GM18868 (cell line): ENCODE measurements around the gene CDYL.

Experiments
- ATAC-seq: cut with Tn5 transposase; IDR thresholded peaks from one replicate; pipeline ENCODE4 v1.9.1; 2021; ENCODE audit warnings: mild to moderate bottlenecking, moderate library complexity; ENCODE audit not compliant: unreplicated experiment

Gene CDYL

GRCh38 chr6:4904461-4905025, 128.3 kb downstream of the CDYL start:
- ATAC-seq = no peak

GRCh38 chr6:4905826-4906225, 129.6 kb downstream of the CDYL start:
- no peak for ATAC-seq

GRCh38 chr6:4906293-4907276, 130.4 kb downstream of the CDYL start:
- peak; percentile 54 for ATAC-seq

DNA sequence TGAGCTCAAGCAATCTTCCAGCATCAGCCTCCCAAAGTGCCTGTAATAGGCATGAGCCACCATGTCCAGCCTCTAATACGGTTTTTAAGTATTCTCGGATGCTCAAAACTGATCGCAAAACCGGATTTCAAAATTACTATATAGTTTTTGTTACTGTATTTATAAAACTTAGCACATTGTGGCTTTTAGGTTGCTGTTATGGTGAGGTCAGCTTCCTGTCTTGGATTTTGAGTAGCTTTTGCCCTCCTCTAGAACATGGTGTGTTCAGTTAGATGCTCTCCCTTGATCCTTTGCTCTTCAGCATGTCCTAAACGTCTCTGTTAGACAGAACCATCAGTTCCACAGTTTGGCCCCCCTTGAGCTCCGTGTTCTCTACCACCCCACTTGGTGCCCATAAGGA, 131.4 kb downstream of the CDYL start:
- no peak for ATAC-seq

GRCh38 chr6:4908062-4908461, 131.9 kb downstream of the CDYL start:
- ATAC-seq = no peak

DNA sequence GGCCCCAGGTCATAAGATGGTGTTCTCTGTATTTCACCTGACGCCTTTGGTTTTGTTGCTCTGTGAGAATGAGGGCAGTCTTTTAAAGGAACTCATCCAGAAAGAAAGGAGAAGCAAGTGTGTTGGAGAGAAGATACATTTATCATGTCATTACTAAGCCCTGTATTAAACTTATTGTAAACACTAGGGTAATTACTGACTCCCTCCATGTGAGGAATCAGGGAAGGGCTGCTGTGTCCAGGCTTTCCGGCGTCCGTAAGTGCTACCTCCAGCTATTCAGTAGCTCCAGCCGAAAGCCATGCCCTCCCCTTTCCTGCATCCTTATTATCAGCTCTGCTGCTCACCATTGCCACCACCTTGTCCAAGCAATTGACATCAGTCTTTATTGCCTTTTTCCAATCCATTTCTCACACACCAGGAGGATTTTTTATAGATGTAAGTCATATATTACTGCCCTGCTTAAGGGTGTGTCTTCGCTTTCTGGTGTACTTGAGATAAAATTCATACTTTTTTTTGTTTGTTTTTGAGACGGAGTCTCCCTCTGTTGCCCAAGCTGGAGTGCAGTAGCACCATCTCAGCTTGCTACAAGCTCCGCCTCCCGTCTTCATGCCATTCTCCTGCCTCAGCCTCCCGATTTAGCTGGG, 133.0 kb downstream of the CDYL start:
- ATAC-seq = no peak

GRCh38 chr6:4910037-4910760, 134.0 kb downstream of the CDYL start:
- ATAC-seq = no peak

GRCh38 chr6:4912559-4912958, 136.4 kb downstream of the CDYL start:
- ATAC-seq = no peak

- ATAC-seq = no peak
Observed at GRCh38 chr6:4913705-4914419, 137.7 kb downstream of the CDYL start.

- ATAC-seq = no peak
Observed at GRCh38 chr6:4914420-4915159, 138.4 kb downstream of the CDYL start.

DNA sequence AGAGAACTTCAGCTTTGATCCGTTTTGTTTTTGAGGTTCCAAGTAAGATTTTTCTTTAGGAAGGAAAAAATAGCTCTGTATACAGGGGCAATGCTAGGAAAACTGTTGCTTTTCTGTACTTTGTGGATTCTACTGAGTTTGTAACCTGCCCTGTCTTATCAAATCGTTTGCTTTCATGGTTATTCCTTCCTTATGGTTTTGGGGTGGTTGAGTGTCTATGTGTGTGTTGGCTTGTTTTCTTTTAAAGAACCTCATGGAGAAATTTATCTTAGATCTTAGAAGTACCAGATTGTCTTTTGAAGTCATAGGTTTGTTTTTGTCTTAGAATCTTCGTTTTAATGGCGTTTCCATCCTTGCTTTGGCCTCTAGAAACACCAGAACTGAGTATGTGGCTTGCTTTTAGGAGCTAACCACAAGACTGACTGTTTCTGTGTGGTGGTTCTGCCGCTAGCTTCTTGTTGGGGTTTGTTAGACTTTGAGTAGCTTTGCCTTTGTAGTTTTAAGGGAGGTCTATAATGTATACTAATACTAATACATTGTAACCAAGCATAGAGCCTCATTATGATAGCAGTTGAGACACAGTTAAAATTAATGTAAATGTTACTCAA, 140.9 kb downstream of the CDYL start:
- ATAC-seq = no peak

DNA sequence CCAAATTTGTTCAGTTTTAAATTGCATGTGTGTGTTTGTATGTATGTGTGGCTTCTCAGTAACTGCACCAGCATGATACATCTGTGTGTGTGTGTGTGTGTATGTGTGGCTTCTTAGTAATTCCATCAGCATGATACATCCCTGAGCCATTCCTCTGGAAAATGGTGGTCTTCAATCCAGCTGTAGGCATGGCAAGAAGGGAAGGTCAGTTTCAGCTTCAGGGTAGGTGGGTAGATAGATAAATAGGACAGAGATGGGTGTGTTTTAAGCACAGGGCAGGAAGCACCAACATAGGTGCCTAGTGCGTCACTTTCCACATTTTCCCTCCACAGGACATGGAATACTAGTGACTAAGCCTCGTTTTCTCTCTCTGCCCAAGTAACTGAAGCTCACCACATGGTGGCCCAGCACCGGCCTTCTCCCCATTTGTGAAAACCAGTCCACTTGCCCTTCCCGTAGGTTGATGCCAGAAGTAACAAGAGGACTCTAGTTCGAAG, 144.8 kb downstream of the CDYL start:
- no peak for ATAC-seq

GRCh38 chr6:4922488-4923037, 146.4 kb downstream of the CDYL start:
- ATAC-seq = no peak

DNA sequence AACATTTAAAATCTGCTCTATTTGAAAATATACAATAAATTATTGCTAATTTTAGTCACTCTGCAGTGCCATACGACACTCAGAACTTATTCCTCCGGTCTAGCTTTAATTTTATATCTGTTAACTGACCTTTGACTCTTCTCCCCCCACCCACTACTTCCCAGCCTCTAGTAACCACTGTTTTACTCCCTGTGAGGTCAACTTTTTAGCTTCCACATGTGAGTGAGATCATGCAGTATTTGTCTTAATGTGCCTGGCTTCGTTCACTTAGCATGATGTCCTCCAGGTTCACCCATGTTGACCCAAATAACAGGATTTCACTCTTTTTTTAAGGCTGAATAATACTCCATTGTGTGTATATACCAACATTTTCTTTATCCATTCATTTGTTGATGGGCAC, 146.9 kb downstream of the CDYL start:
- ATAC-seq = no peak

DNA sequence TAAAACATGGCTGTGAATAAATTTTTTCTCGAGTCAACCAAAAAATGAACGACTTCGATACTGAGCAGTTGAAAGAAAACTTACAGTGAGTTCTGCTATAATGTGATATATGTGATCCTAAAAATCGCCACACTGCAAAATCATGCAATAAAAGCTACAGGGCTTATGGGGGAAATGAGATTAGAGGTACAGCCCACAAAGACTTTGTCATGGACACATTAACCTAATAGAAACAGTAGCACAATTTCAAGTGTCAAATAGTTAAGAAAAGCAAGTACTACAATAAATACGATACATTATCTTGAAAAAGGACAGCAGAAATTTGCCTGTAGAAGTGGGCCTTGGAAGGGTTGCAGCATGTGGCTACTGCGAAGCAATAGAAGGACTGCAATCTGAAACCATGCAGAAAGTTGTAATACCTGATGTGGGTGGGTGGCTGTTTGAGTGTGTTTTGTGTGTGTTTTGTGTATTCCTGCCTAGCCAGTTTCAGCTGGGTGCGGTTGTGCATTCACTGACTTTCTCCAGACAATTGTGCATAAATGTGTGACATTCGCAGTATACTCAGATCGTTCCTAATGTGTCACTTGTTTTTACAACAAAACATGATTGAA, 148.6 kb downstream of the CDYL start:
- no peak for ATAC-seq

GRCh38 chr6:4925580-4925979, 149.4 kb downstream of the CDYL start:
- ATAC-seq = no peak

DNA sequence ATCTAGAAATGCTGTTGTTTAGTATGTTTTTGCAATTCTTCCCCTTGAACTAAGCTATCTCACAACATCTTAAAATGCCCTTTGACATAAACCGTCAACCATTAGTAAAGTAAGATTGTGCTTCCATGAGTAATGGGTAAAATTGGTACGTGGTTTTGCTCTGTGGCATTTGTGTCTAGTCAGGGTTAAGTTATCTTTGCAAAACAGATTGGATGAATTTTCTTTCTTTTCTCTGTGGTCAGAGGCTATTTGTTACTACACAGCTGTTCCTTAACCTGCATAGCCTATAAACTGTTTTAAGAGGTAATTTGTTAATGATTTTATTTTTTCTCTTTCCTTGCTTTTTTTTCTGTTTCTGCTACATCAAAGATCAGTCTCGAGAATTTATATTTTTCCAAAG, 152.2 kb downstream of the CDYL start:
- ATAC-seq = no peak

DNA sequence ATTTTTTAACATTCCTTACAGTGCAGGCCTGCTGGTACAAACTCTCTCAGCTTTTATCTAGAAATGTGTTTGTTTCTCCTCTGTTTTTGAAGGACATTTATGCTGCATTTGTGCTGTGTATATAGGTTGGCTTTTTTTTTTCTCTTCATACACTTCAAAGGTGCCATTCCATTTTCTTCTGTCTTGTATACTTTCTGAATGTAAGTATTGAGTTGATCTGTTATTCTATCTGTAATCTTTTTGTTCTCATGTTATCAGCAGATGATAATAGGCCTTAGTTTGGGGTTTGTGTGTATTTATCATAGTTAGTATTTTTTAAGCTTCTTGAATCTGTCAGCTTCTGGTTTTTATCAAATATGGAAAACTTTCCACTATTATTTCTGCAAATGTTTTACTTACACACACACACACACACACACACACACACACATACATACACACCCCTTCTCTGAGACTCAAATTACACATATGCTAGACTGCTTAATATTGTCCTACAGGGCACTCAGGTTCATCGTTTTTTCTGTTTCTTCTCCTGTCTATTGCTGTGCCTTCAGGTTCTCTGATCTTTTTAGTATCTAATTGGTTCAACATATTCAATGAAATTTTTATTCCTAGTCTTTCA, 153.0 kb downstream of the CDYL start:
- no peak for ATAC-seq
